ENCODE measurements around the gene ERVH48-1. TPM values are rescaled to one million over a fixed set of nuclear protein-coding genes. Genes with fewer than 3 reads are reported as not detected.
A peak's percentile ranks its signal among the peaks of the same experiment; 100 is the strongest.
"Not testable (repeated sequence)": the region's sequence is repeated elsewhere in the genome, so short reads cannot be mapped to it uniquely, and the experiment has no call there.

The ERVH48-1 gene
- total RNA-seq, 1 donor from 2014 or later: not detected

DNA sequence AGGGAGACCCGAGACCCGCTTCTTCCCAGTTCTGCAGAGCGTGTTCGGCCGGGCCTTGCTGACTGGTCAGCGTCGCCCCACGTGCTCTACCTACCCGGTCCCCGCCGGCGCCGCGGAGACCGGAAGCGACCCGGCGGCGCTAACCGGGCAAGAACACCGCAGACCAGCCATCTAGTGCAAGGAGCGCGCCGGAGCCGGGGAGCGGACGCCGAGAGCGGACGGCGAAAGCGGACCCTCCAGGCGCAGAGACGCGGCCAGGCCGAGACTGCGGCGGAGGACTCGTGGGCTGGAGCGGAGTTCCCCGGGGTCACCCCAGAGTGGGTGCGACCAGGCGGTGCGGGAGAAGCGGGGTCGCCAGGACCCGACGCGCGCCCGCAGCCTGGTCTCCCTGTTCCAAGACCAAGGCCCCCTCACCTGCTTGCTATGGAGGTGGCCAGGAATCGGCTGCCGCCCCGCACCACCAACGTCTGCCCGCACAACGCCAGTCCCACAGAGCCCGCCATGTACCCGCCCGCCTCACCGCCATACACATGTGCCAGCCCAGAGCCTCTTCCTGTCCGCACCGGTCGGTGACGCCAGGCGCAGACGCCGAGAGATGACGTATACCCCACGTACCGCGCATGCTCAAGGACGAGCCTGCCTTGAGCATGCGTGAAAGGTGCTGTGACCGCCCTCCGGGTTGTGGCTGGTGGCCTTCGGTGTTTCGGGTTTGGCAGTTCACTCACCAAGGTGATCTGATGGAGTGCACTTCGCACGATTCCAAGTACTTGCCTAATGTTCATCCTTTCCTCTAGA is 46.2 kb downstream of the ERVH48-1 start, which contains the start of gene WDR4:
TSS of gene WDR4 (minus strand) at position 547 of the 795 bp plus-strand sequence. CDS start at position 503, 44 bp downstream.
- Histone ChIP-seq H3K4me3 (peak within 1 kb of the TSS; percentile 79), H3K4me2 (peak within 1 kb of the TSS; percentile 86), H3K79me2 (ENCODE audit: low read depth) (peaks cover 41% of the 10 kb centered on the region), H3K36me3 (no peaks in the 10 kb centered on the region), H4K20me1 (ENCODE audit: low read depth) (no peaks in the 10 kb centered on the region), H3K27me3 (no peaks in the 10 kb centered on the region), H3K9me3 (ENCODE audit: low read depth) (no peaks in the 10 kb centered on the region), H3K27ac (peak within 1 kb of the TSS; percentile 95), H2AFZ (replicated peaks) (peak within 1 kb of the TSS; percentile 80), H3K9ac (peak within 1 kb of the TSS; percentile 68), H3F3A (ENCODE audit: low read depth) (peaks cover 14% of the 10 kb centered on the region), H3K4me1 (peaks cover 10% of the 10 kb centered on the region)
- peak within 1 kb of the TSS; percentile 95 for H3K4me3 Mint-ChIP-seq
- peak; percentile 98 for DNase-seq (ENCODE audit: low spot score)
- TF ChIP-seq EZH2 (IDR thresholded peaks at IDR 0.05) (no peak), EZH2phosphoT487 (IDR thresholded peaks at IDR 0.05) (no peak)
- TF ChIP-seq, protein P1, sequence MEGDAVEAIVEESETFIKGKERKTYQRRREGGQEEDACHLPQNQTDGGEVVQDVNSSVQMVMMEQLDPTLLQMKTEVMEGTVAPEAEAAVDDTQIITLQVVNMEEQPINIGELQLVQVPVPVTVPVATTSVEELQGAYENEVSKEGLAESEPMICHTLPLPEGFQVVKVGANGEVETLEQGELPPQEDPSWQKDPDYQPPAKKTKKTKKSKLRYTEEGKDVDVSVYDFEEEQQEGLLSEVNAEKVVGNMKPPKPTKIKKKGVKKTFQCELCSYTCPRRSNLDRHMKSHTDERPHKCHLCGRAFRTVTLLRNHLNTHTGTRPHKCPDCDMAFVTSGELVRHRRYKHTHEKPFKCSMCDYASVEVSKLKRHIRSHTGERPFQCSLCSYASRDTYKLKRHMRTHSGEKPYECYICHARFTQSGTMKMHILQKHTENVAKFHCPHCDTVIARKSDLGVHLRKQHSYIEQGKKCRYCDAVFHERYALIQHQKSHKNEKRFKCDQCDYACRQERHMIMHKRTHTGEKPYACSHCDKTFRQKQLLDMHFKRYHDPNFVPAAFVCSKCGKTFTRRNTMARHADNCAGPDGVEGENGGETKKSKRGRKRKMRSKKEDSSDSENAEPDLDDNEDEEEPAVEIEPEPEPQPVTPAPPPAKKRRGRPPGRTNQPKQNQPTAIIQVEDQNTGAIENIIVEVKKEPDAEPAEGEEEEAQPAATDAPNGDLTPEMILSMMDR (IDR thresholded peaks at IDR 0.05): no peak
- peaks cover 18% of the 10 kb centered on the region for H3K4me1 Mint-ChIP-seq
- no peaks in the 10 kb centered on the region for H3K9me3 Mint-ChIP-seq
- peaks cover 9% of the 10 kb centered on the region for H3K36me3 Mint-ChIP-seq
- peak within 1 kb of the TSS; percentile 92 for H3K27ac Mint-ChIP-seq
- peaks cover 2% of the 10 kb centered on the region for H3K27me3 Mint-ChIP-seq (ENCODE audit: insufficient read depth, low read depth)

DNA sequence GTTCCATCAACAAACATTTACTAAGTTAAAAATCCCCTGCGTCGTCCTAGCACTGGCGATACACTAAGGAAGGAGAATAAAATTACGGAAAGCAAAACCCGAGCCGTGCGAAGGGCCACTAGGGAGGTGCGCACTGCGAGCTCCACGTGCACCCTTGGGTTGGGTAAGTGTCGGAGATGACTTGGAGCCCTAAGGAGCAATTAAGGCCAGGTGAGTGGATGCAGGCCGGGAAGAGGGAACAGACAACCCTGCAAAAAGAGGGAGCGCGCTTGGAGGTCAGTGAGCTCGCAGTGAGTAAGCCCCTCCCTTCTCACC is 46.8 kb downstream of the ERVH48-1 start:
- Histone ChIP-seq H3K4me3 (peak overlapping the region; percentile 79), H4K20me1 (ENCODE audit: low read depth) (no peaks in the 10 kb centered on the region), H3F3A (ENCODE audit: low read depth) (peaks cover 14% of the 10 kb centered on the region), H2AFZ (replicated peaks) (peak overlapping the region; percentile 80), H3K27me3 (no peaks in the 10 kb centered on the region), H3K4me2 (peak overlapping the region; percentile 86), H3K27ac (peak overlapping the region; percentile 95), H3K9ac (peak overlapping the region; percentile 68), H3K36me3 (no peaks in the 10 kb centered on the region), H3K4me1 (peaks cover 10% of the 10 kb centered on the region), H3K9me3 (ENCODE audit: low read depth) (no peaks in the 10 kb centered on the region), H3K79me2 (ENCODE audit: low read depth) (peaks cover 41% of the 10 kb centered on the region)
- no peaks in the 10 kb centered on the region for H3K9me3 Mint-ChIP-seq
- H3K27ac Mint-ChIP-seq: peak overlapping the region; percentile 92
- peaks cover 2% of the 10 kb centered on the region for H3K27me3 Mint-ChIP-seq (ENCODE audit: insufficient read depth, low read depth)
- peaks cover 6% of the 10 kb centered on the region for H3K36me3 Mint-ChIP-seq
- DNase-seq (ENCODE audit: low spot score): no peak
- TF ChIP-seq, protein P1 (IDR thresholded peaks at IDR 0.05): no peak
- TF ChIP-seq EZH2 (IDR thresholded peaks at IDR 0.05) (no peak), EZH2phosphoT487 (IDR thresholded peaks at IDR 0.05) (no peak)
- peaks cover 18% of the 10 kb centered on the region for H3K4me1 Mint-ChIP-seq
- H3K4me3 Mint-ChIP-seq: peak overlapping the region; percentile 95

DNA sequence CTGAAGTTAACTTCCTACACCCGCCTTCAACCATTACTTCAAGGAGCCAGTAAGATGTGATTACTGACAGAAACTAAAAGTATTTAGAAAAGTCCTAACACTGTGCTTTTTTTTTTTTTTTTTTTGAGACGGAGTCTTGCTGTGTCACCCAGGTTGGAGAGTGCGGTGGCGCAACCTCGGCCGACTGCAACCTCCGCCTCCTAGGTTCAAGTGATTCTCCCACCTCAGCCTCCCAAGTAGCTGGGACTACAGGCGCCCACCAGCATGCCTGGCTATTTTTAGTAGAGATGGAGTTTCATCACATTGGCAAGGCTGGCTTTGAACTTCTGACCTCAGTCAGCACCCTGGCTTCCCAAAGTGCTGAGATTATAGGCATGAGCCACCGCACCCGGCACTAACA is 49.6 kb downstream of the ERVH48-1 start:
- H3K27me3 ChIP-seq; H3K27ac Mint-ChIP-seq; H3K4me3 Mint-ChIP-seq; H3K27me3 Mint-ChIP-seq (ENCODE audit: insufficient read depth, low read depth); H3K27ac ChIP-seq; DNase-seq (ENCODE audit: low spot score); H3K4me3 ChIP-seq; H3K4me2 ChIP-seq; H3K4me1 ChIP-seq; H3K9me3 Mint-ChIP-seq; H2AFZ ChIP-seq (replicated peaks); H3K9ac ChIP-seq; H3K36me3 ChIP-seq; H4K20me1 ChIP-seq (ENCODE audit: low read depth); H3K9me3 ChIP-seq (ENCODE audit: low read depth): not testable (repeated sequence)
- Histone ChIP-seq H3K79me2 (ENCODE audit: low read depth) (peaks cover 38% of the 10 kb centered on the region), H3F3A (ENCODE audit: low read depth) (peaks cover 14% of the 10 kb centered on the region)
- H3K4me1 Mint-ChIP-seq: peaks cover 18% of the 10 kb centered on the region
- H3K36me3 Mint-ChIP-seq: peaks cover 18% of the 10 kb centered on the region

DNA sequence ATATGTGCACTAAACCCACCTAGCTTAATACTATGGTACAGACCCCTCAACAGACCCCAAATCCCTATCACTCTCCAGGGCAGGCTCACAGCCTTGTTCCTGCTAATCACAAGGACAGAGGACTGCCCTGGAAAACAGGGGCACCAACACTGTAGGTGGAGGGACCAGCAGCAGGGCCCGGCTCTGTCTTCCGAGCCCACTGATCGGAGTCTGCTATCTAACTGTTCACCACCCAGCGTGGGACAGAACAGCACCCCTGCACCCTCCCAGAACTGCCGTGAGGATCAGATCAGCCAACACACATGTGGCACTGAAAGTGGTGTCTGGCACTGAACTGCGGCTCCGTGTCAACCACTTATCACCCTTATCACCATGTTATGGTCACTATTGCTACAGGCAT is 52.3 kb downstream of the ERVH48-1 start:
- H3K9me3 ChIP-seq (ENCODE audit: low read depth): no peaks in the 10 kb centered on the region
- H2AFZ ChIP-seq (replicated peaks): no peak overlapping the region
- H3K4me3 ChIP-seq: no peak overlapping the region
- Mint-ChIP-seq H3K27me3 (ENCODE audit: insufficient read depth, low read depth) (no peaks in the 10 kb centered on the region), H3K27ac (no peak overlapping the region), H3K36me3 (peaks cover 17% of the 10 kb centered on the region), H3K4me3 (no peak overlapping the region), H3K4me1 (peaks cover 2% of the 10 kb centered on the region), H3K9me3 (no peaks in the 10 kb centered on the region)
- peaks cover 12% of the 10 kb centered on the region for H4K20me1 ChIP-seq (ENCODE audit: low read depth)
- peaks cover 2% of the 10 kb centered on the region for H3K4me1 ChIP-seq
- H3K79me2 ChIP-seq (ENCODE audit: low read depth): peaks cover 34% of the 10 kb centered on the region
- no peaks in the 10 kb centered on the region for H3K27me3 ChIP-seq
- no peak for DNase-seq (ENCODE audit: low spot score)
- H3K36me3 ChIP-seq: no peaks in the 10 kb centered on the region
- H3F3A ChIP-seq (ENCODE audit: low read depth): peaks cover under 1% of the 10 kb centered on the region
- TF ChIP-seq, protein P1 (IDR thresholded peaks at IDR 0.05): no peak
- TF ChIP-seq EZH2phosphoT487 (IDR thresholded peaks at IDR 0.05) (no peak), EZH2 (IDR thresholded peaks at IDR 0.05) (no peak)
- H3K9ac ChIP-seq: no peak overlapping the region
- no peak overlapping the region for H3K27ac ChIP-seq
- H3K4me2 ChIP-seq: no peak overlapping the region

All from neural progenitor cell (in vitro differentiated cells).